Endothelial cell (in vitro differentiated cells): ENCODE measurements around the gene RNF25. TPM values are rescaled to one million over a fixed set of nuclear protein-coding genes. Genes with fewer than 3 reads are reported as not detected.

Source experiments
- DNase-seq: peaks from one replicate; pipeline ENCODE4 v3.0.0; 2021; ENCODE audit warnings: low spot score
- H3K27ac Mint-ChIP-seq: one replicate; pipeline ENCODE4 v1.8.0; 2021; ENCODE audit warnings: mixed read lengths, inconsistent platforms; ENCODE audit not compliant: unreplicated experiment
- H3K27me3 Mint-ChIP-seq: one replicate; pipeline ENCODE4 v1.8.0; 2021; ENCODE audit warnings: mild to moderate bottlenecking, moderate library complexity, mixed read lengths, inconsistent platforms; ENCODE audit not compliant: unreplicated experiment
- H3K36me3 Mint-ChIP-seq: one replicate; pipeline ENCODE4 v1.8.0; 2021; ENCODE audit warnings: mild to moderate bottlenecking, low read depth, mixed read lengths, inconsistent platforms; ENCODE audit not compliant: unreplicated experiment
- H3K4me1 Mint-ChIP-seq: one replicate; pipeline ENCODE4 v1.8.0; 2021; ENCODE audit warnings: mild to moderate bottlenecking, mixed read lengths, inconsistent platforms; ENCODE audit not compliant: unreplicated experiment
- H3K4me3 Mint-ChIP-seq: one replicate; pipeline ENCODE4 v1.8.0; 2021; ENCODE audit warnings: mild to moderate bottlenecking, mixed read lengths, inconsistent platforms; ENCODE audit not compliant: unreplicated experiment
- H3K9me3 Mint-ChIP-seq: one replicate; pipeline ENCODE4 v1.8.0; 2021; ENCODE audit warnings: mixed read lengths, inconsistent platforms; ENCODE audit not compliant: unreplicated experiment
- long read RNA-seq: library from polyadenylated mRNA; unstranded; transcript quantifications from one replicate; pipeline ENCODE4 v2.0.0, GENCODE V29; 2020; ENCODE audit not compliant: unreplicated experiment
- total RNA-seq: library from RNA; stranded (reverse); fragmentation: NEBNext Ultra II Directional; extraction: Animal tissue kit (Norgen Biotek cat#: 25700); gene quantifications from one replicate; pipeline ENCODE4 v1.2.1, GENCODE V29; 2021; ENCODE audit not compliant: unreplicated experiment
- TF ChIP-seq, protein P1 (sequence below): fragments of 200-600 bp; sonication (generic); IDR thresholded peaks from one replicate; pipeline ENCODE4 v1.5.0; 2021; ENCODE audit warnings: antibody characterized with exemption; ENCODE audit not compliant: unreplicated experiment

The RNF25 gene
- 41.7 TPM for total RNA-seq
- long read RNA-seq, transcript RNF25-201 (10 exons, 1,914 nt), result major isoform, 32 of 36 reads
- long read RNA-seq, partial matches to known transcripts, result 1 of 36 reads
- long read RNA-seq, other reads (novel, unspliced or antisense), result 3 of 36 reads

DNA sequence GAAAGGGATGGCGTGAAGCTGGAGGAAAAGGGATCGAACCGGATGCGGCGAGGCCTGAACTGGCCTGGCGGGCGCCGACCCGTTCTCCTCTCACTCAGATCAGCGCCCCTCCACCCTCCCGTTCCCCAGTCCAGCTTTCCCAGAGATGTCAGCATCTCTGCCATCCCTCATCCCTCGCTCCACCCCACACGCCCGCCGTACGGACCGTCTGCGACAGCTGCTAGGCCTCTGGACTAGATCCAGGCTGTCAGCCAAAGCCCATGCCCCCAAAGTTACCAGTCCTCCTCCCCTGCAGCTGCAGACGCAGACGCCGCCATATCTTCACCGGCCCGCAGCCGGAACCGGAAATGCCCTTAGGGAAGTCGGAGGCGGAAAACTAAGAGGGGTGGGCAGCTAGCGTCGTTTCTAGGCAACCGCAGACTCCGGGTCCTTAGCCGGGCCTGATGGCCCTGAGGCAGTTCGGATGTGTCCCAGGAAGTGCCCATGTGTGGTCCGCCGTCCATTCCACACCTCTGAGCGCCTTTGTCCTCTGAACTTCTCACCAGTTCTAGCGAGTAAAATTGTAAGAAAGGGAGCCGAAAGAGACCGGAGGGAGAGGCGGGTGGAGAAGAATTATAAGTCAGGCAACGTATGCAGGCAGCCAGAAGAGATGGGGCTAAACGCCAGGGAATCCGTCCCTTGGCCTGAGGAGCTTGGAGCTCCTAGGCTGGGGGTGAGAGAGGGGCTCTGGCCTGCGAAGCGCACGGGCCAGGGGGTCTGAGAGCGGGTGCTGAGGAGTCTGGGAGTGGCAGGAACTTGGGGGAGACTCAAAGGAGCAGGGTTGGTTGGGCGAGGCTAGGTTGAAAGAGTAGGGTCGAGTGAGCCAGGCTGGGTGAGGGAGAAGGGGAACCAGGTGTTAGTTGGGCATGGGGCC is at the start of gene RNF25, which contains the start of gene STK36:
Gene RNF25 (minus strand): TSS at position 349 of the 913 bp plus-strand sequence. CDS start 32 bp downstream, at position 317.
Gene STK36 (plus strand): TSS at position 433 of the 913 bp plus-strand sequence. CDS start 744 bp downstream, outside the sequence.
- peak; percentile 79 for DNase-seq
- Mint-ChIP-seq H3K27ac (peak within 1 kb of the TSS; percentile 99), H3K4me3 (peak within 1 kb of the TSS; percentile 98), H3K36me3 (peaks cover 24% of the 10 kb centered on the region), H3K9me3 (no peaks in the 10 kb centered on the region), H3K4me1 (peaks cover 24% of the 10 kb centered on the region), H3K27me3 (peaks cover 17% of the 10 kb centered on the region)
- TF ChIP-seq, protein P1, sequence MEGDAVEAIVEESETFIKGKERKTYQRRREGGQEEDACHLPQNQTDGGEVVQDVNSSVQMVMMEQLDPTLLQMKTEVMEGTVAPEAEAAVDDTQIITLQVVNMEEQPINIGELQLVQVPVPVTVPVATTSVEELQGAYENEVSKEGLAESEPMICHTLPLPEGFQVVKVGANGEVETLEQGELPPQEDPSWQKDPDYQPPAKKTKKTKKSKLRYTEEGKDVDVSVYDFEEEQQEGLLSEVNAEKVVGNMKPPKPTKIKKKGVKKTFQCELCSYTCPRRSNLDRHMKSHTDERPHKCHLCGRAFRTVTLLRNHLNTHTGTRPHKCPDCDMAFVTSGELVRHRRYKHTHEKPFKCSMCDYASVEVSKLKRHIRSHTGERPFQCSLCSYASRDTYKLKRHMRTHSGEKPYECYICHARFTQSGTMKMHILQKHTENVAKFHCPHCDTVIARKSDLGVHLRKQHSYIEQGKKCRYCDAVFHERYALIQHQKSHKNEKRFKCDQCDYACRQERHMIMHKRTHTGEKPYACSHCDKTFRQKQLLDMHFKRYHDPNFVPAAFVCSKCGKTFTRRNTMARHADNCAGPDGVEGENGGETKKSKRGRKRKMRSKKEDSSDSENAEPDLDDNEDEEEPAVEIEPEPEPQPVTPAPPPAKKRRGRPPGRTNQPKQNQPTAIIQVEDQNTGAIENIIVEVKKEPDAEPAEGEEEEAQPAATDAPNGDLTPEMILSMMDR, result no peak

GRCh38 chr2:218721488-218721887 is 49.7 kb upstream of the RNF25 start:
- H3K27me3 Mint-ChIP-seq, result peaks cover 3% of the 10 kb centered on the region
- H3K36me3 Mint-ChIP-seq, result peaks cover 11% of the 10 kb centered on the region

GRCh38 chr2:218720048-218721041 is 48.5 kb upstream of the RNF25 start:
- H3K4me1 Mint-ChIP-seq, result peaks cover 16% of the 10 kb centered on the region
- H3K27me3 Mint-ChIP-seq, result peaks cover 3% of the 10 kb centered on the region
- TF ChIP-seq, protein P1, result no peak
- DNase-seq, result no peak
- no peak overlapping the region for H3K27ac Mint-ChIP-seq
- no peak overlapping the region for H3K4me3 Mint-ChIP-seq
- H3K9me3 Mint-ChIP-seq, result no peaks in the 10 kb centered on the region
- H3K36me3 Mint-ChIP-seq, result peaks cover 11% of the 10 kb centered on the region

More at GRCh38 chr2:218721488-218721887, 49.7 kb upstream of the RNF25 start:
- no peak for DNase-seq
- no peak overlapping the region for H3K27ac Mint-ChIP-seq
- TF ChIP-seq, protein P1, result no peak
- H3K4me3 Mint-ChIP-seq, result no peak overlapping the region
- H3K9me3 Mint-ChIP-seq, result no peaks in the 10 kb centered on the region
- H3K4me1 Mint-ChIP-seq, result peaks cover 16% of the 10 kb centered on the region

- TF ChIP-seq, protein P1, result no peak
- H3K4me3 Mint-ChIP-seq, result no peak overlapping the region
Measured at GRCh38 chr2:218719457-218719856, 47.7 kb upstream of the RNF25 start.

More at GRCh38 chr2:218719457-218719856, 47.7 kb upstream of the RNF25 start:
- Mint-ChIP-seq H3K36me3 (peaks cover 11% of the 10 kb centered on the region), H3K27ac (no peak overlapping the region), H3K9me3 (no peaks in the 10 kb centered on the region), H3K27me3 (peaks cover 3% of the 10 kb centered on the region), H3K4me1 (peaks cover 16% of the 10 kb centered on the region)
- DNase-seq, result no peak
